ENCODE measurements around the gene ABLIM3. TPM values are rescaled to one million over a fixed set of nuclear protein-coding genes. Genes with fewer than 3 reads are reported as not detected.

Gene ABLIM3
- total and polyA plus RNA-seq, 2 experiments from 2014 or later: 0.19 to 2.2 TPM

GRCh38 chr5:149145138-149145537, 3.8 kb downstream of the ABLIM3 start:
- TF ChIP-seq EZH2phosphoT487 (IDR thresholded peaks at IDR 0.05; ENCODE audit: unreplicated experiment) (no peak), JUNB (IDR thresholded peaks at IDR 0.05; ENCODE audit: unreplicated experiment) (no peak), CREB1 (CRISPR knock-in tag; IDR thresholded peaks at IDR 0.05; ENCODE audit: low read depth) (no peak), ZNF114 (CRISPR knock-in tag; IDR thresholded peaks at IDR 0.05) (no peak), POLR2AphosphoS5 (IDR thresholded peaks at IDR 0.05; ENCODE audit: low read depth) (no peak), ETS1 (IDR thresholded peaks at IDR 0.05) (no peak), CTCF (conservative IDR thresholded peaks at IDR 0.05; ENCODE audit: low read depth in 2 of 2) (no peak), EZH2 (IDR thresholded peaks at IDR 0.05; ENCODE audit: low read depth, unreplicated experiment) (no peak), ZNF331 (CRISPR knock-in tag; IDR thresholded peaks at IDR 0.05; ENCODE audit: low read depth) (no peak), NANOG (IDR thresholded peaks at IDR 0.05; ENCODE audit: borderline replicate concordance) (no peak), STAT1 (IDR thresholded peaks at IDR 0.05; ENCODE audit: unreplicated experiment) (no peak)
- TF ChIP-seq, protein P1, sequence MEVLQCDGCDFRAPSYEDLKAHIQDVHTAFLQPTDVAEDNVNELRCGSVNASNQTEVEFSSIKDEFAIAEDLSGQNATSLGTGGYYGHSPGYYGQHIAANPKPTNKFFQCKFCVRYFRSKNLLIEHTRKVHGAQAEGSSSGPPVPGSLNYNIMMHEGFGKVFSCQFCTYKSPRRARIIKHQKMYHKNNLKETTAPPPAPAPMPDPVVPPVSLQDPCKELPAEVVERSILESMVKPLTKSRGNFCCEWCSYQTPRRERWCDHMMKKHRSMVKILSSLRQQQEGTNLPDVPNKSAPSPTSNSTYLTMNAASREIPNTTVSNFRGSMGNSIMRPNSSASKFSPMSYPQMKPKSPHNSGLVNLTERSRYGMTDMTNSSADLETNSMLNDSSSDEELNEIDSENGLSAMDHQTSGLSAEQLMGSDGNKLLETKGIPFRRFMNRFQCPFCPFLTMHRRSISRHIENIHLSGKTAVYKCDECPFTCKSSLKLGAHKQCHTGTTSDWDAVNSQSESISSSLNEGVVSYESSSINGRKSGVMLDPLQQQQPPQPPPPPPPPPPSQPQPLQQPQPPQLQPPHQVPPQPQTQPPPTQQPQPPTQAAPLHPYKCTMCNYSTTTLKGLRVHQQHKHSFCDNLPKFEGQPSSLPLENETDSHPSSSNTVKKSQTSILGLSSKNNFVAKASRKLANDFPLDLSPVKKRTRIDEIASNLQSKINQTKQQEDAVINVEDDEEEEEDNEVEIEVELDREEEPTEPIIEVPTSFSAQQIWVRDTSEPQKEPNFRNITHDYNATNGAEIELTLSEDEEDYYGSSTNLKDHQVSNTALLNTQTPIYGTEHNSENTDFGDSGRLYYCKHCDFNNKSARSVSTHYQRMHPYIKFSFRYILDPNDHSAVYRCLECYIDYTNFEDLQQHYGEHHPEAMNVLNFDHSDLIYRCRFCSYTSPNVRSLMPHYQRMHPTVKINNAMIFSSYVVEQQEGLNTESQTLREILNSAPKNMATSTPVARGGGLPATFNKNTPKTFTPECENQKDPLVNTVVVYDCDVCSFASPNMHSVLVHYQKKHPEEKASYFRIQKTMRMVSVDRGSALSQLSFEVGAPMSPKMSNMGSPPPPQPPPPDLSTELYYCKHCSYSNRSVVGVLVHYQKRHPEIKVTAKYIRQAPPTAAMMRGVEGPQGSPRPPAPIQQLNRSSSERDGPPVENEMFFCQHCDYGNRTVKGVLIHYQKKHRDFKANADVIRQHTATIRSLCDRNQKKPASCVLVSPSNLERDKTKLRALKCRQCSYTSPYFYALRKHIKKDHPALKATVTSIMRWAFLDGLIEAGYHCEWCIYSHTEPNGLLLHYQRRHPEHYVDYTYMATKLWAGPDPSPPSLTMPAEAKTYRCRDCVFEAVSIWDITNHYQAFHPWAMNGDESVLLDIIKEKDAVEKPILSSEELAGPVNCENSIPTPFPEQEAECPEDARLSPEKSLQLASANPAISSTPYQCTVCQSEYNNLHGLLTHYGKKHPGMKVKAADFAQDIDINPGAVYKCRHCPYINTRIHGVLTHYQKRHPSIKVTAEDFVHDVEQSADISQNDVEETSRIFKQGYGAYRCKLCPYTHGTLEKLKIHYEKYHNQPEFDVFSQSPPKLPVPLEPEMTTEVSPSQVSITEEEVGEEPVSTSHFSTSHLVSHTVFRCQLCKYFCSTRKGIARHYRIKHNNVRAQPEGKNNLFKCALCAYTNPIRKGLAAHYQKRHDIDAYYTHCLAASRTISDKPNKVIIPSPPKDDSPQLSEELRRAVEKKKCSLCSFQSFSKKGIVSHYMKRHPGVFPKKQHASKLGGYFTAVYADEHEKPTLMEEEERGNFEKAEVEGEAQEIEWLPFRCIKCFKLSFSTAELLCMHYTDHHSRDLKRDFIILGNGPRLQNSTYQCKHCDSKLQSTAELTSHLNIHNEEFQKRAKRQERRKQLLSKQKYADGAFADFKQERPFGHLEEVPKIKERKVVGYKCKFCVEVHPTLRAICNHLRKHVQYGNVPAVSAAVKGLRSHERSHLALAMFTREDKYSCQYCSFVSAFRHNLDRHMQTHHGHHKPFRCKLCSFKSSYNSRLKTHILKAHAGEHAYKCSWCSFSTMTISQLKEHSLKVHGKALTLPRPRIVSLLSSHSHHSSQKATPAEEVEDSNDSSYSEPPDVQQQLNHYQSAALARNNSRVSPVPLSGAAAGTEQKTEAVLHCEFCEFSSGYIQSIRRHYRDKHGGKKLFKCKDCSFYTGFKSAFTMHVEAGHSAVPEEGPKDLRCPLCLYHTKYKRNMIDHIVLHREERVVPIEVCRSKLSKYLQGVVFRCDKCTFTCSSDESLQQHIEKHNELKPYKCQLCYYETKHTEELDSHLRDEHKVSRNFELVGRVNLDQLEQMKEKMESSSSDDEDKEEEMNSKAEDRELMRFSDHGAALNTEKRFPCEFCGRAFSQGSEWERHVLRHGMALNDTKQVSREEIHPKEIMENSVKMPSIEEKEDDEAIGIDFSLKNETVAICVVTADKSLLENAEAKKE (CRISPR knock-in tag; IDR thresholded peaks at IDR 0.05): no peak
- TF ChIP-seq, protein P2, sequence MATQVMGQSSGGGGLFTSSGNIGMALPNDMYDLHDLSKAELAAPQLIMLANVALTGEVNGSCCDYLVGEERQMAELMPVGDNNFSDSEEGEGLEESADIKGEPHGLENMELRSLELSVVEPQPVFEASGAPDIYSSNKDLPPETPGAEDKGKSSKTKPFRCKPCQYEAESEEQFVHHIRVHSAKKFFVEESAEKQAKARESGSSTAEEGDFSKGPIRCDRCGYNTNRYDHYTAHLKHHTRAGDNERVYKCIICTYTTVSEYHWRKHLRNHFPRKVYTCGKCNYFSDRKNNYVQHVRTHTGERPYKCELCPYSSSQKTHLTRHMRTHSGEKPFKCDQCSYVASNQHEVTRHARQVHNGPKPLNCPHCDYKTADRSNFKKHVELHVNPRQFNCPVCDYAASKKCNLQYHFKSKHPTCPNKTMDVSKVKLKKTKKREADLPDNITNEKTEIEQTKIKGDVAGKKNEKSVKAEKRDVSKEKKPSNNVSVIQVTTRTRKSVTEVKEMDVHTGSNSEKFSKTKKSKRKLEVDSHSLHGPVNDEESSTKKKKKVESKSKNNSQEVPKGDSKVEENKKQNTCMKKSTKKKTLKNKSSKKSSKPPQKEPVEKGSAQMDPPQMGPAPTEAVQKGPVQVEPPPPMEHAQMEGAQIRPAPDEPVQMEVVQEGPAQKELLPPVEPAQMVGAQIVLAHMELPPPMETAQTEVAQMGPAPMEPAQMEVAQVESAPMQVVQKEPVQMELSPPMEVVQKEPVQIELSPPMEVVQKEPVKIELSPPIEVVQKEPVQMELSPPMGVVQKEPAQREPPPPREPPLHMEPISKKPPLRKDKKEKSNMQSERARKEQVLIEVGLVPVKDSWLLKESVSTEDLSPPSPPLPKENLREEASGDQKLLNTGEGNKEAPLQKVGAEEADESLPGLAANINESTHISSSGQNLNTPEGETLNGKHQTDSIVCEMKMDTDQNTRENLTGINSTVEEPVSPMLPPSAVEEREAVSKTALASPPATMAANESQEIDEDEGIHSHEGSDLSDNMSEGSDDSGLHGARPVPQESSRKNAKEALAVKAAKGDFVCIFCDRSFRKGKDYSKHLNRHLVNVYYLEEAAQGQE (IDR thresholded peaks at IDR 0.05; ENCODE audit: unreplicated experiment): no peak
- no peak overlapping the region for H3K27ac Mint-ChIP-seq
- H3K9me2 ChIP-seq (ENCODE audit: insufficient read depth): 0 out of 2 replicates have a peak, but pooled peaks cover 3% of the 10 kb centered on the region
- H3K27me3 Mint-ChIP-seq (ENCODE audit: insufficient read depth, low read depth, poor library complexity): peaks cover 19% of the 10 kb centered on the region
- no peaks in the 10 kb centered on the region for H3K36me3 ChIP-seq (ENCODE audit: insufficient read depth)
- no peak overlapping the region for H3K27ac ChIP-seq (ENCODE audit: low read depth)
- ATAC-seq: no peak
- H3K4me1 ChIP-seq (ENCODE audit: insufficient read depth): peaks cover 6% of the 10 kb centered on the region
- H4K20me1 ChIP-seq (replicated peaks; ENCODE audit: insufficient read depth): no peaks in the 10 kb centered on the region
- H3K4me2 ChIP-seq: no peak overlapping the region
- peaks cover 6% of the 10 kb centered on the region; the same call in 2 of the 3 replicates for H3K4me1 Mint-ChIP-seq
- no peaks in the 10 kb centered on the region for H3F3A ChIP-seq (replicated peaks; ENCODE audit: low read depth)
- no peak overlapping the region for H3K4me3 Mint-ChIP-seq
- no peak overlapping the region for H2AFZ ChIP-seq
- no peaks in the 10 kb centered on the region for H3K79me2 ChIP-seq (replicated peaks; ENCODE audit: insufficient read depth)
- H3K9me3 Mint-ChIP-seq: no peaks in the 10 kb centered on the region
- H3K36me3 Mint-ChIP-seq (ENCODE audit: low read depth): no peaks in the 10 kb centered on the region
- no peak overlapping the region for H3K4me3 ChIP-seq
- peaks cover 21% of the 10 kb centered on the region for H3K27me3 ChIP-seq (ENCODE audit: insufficient read depth)
- no peak for DNase-seq (ENCODE audit: low spot score)

Measured in GM23338 (cell line).